Smooth muscle cell (in vitro differentiated cells): ENCODE data around the gene EYS. TPM values are rescaled to one million over a fixed set of nuclear protein-coding genes. Genes with fewer than 3 reads are reported as not detected.
A peak's percentile ranks its signal among the peaks of the same experiment; 100 is the strongest.

Experiments used
- DNase-seq: peaks from one replicate; lab custom pipeline; 2025; ENCODE audit not compliant: unreplicated experiment; lab: John Stamatoyannopoulos, UW
- H2AFZ ChIP-seq: fragments of 200-600 bp; sonication (generic); 2 replicates; pipeline ENCODE4 v1.6.0; 2016; ENCODE audit warnings: antibody characterized with exemption, low read depth, mild to moderate bottlenecking
- H3F3A ChIP-seq: fragments of 200-600 bp; sonication (generic); 2 replicates; pipeline ENCODE4 v1.6.0; 2017; ENCODE audit warnings: antibody characterized with exemption, low read depth
- H3K27ac ChIP-seq: fragments of 200-600 bp; sonication (generic); 2 replicates; pipeline ENCODE4 v1.5.1; 2016; ENCODE audit warnings: low read depth, mild to moderate bottlenecking
- H3K27me3 ChIP-seq: fragments of 200-600 bp; sonication (generic); 2 replicates; pipeline ENCODE4 v1.6.1; 2016; ENCODE audit warnings: low read depth, mild to moderate bottlenecking
- H3K36me3 ChIP-seq: fragments of 200-600 bp; sonication (generic); 2 replicates; pipeline ENCODE4 v1.5.1; 2016; ENCODE audit warnings: low read depth
- H3K4me1 ChIP-seq: fragments of 200-600 bp; sonication (generic); 2 replicates; pipeline ENCODE4 v1.5.1; 2016; ENCODE audit warnings: low read depth
- H3K4me2 ChIP-seq: fragments of 200-600 bp; sonication (generic); 2 replicates; pipeline ENCODE4 v1.6.0; 2016; ENCODE audit warnings: mild to moderate bottlenecking
- H3K4me3 ChIP-seq: fragments of 200-600 bp; sonication (generic); 2 replicates; pipeline ENCODE4 v1.5.1; 2016; ENCODE audit warnings: mild to moderate bottlenecking
- H3K79me2 ChIP-seq: fragments of 200-600 bp; sonication (generic); 2 replicates; pipeline ENCODE4 v1.6.0; 2016; ENCODE audit warnings: low read depth, mild to moderate bottlenecking
- H3K9ac ChIP-seq: fragments of 200-600 bp; sonication (generic); 2 replicates; pipeline ENCODE4 v1.6.0; 2016; ENCODE audit warnings: low read depth
- H3K9me3 ChIP-seq: fragments of 200-600 bp; sonication (generic); replicated peaks from 2 replicates; pipeline ENCODE4 v1.5.1; 2016; ENCODE audit warnings: low read depth
- H4K20me1 ChIP-seq: fragments of 200-600 bp; sonication (generic); 2 replicates; pipeline ENCODE4 v1.6.0; 2016; ENCODE audit warnings: low read depth
- WGBS: methylation state at CpG from one replicate; pipeline ENCODE4 v1.1.7; 2016; ENCODE audit warnings: low lambda C conversion rate; 5-methylcytosine and 5-hydroxymethylcytosine counted together
- polyA plus RNA-seq: library from polyadenylated mRNA; unstranded; fragments of >200 nt; fragmentation: Nextera tagmentation; extraction: Ambion mirVana; gene quantifications from 2 replicates; pipeline ENCODE4 v1.2.1, GENCODE V29; 2016
- total RNA-seq: library from RNA; depleted of rRNA; stranded (reverse); fragments of >200 nt; gene quantifications from 2 replicates; pipeline ENCODE4 v1.2.3, GENCODE V29; 2014
- TF ChIP-seq, protein P1 (sequence below): fragments of 200-600 bp; sonication (generic); IDR thresholded peaks from 2 replicates; pipeline ENCODE4 v1.5.1; 2017; ENCODE audit warnings: borderline replicate concordance, mild to moderate bottlenecking, antibody characterized with exemption; ENCODE audit not compliant: insufficient read depth, poor library complexity, severe bottlenecking

The EYS gene
- total and polyA plus RNA-seq, 2 experiments from 2014 or later: 0.07 to 0.18 TPM

DNA sequence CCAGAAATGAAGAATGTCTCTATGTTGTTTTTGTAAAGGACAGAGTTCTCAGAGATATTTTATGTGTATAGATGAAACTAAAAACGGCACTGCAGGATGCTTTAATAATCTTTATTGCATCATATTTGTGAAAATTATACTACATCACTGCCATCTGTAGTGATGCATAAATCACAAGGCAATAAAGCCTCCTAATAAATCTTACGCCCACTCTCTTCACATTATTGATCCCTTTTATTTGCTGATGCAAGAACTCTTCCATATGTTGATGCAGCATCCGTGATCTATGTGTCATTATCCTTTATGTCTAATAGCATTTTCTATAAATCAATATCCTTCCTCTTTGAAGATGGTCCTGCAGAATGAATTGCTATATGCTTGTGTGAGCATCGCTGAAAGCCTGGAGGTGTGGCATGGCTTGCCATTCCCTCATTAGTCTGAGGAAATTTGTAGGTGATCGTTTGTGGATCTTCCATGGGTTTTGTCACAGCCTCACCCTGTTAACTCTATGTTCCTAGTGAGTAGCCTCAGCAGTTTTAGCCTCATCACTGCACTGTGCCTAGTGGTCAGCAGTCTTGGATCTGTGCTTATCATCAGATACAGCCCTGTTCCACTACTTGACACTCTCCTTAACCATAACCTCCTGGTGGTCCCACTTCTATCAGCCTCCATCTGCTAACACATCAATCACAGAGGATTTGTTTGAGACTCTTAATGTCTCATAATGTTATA is 983.5 kb downstream of the EYS start:
- H3K36me3 ChIP-seq: no peaks in the 10 kb centered on the region
- DNase-seq: no peak
- H2AFZ ChIP-seq: no peak overlapping the region
- no peaks in the 10 kb centered on the region for H3K79me2 ChIP-seq
- no peak overlapping the region for H3K9ac ChIP-seq
- H3K27me3 ChIP-seq: no peaks in the 10 kb centered on the region
- WGBS: 90% methylated on average over 5 of the region's 5 CpGs
- H3K4me1 ChIP-seq: no peaks in the 10 kb centered on the region
- TF ChIP-seq, protein P1, sequence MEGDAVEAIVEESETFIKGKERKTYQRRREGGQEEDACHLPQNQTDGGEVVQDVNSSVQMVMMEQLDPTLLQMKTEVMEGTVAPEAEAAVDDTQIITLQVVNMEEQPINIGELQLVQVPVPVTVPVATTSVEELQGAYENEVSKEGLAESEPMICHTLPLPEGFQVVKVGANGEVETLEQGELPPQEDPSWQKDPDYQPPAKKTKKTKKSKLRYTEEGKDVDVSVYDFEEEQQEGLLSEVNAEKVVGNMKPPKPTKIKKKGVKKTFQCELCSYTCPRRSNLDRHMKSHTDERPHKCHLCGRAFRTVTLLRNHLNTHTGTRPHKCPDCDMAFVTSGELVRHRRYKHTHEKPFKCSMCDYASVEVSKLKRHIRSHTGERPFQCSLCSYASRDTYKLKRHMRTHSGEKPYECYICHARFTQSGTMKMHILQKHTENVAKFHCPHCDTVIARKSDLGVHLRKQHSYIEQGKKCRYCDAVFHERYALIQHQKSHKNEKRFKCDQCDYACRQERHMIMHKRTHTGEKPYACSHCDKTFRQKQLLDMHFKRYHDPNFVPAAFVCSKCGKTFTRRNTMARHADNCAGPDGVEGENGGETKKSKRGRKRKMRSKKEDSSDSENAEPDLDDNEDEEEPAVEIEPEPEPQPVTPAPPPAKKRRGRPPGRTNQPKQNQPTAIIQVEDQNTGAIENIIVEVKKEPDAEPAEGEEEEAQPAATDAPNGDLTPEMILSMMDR: no peak
- no peak overlapping the region for H3K27ac ChIP-seq
- no peak overlapping the region for H3K4me3 ChIP-seq
- H4K20me1 ChIP-seq: no peaks in the 10 kb centered on the region
- H3F3A ChIP-seq: no peaks in the 10 kb centered on the region
- H3K4me2 ChIP-seq: no peak overlapping the region
- H3K9me3 ChIP-seq: no peaks in the 10 kb centered on the region

DNA sequence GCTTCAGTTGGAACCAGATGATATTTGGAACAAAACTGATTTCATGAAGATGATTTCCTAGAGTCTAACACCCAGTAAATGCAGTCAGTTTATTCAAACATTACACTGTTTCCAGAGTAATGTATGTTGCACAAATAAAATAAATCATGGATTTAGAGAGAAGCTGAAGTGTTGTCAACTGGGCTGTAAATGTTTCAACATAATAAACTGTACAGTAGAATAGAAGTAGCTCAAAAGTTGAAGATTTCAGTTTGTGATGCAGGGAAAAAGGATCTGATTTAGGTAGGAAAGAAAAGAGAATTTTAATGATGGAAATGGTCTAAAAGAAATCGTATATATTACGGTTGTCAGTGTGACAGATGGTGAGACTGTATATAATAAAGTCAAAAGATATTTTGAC is 985.2 kb downstream of the EYS start:
- Histone ChIP-seq H3K4me2 (no peak overlapping the region), H3K4me1 (no peaks in the 10 kb centered on the region), H3K9me3 (no peaks in the 10 kb centered on the region), H2AFZ (peak overlapping the region; percentile 14), H3K36me3 (no peaks in the 10 kb centered on the region), H4K20me1 (no peaks in the 10 kb centered on the region), H3K27me3 (no peaks in the 10 kb centered on the region), H3K79me2 (no peaks in the 10 kb centered on the region), H3K4me3 (no peak overlapping the region), H3K27ac (no peak overlapping the region), H3F3A (no peaks in the 10 kb centered on the region), H3K9ac (no peak overlapping the region)
- WGBS: 95% methylated on average over 2 of the region's 2 CpGs
- no peak for DNase-seq
- TF ChIP-seq, protein P1: no peak

DNA sequence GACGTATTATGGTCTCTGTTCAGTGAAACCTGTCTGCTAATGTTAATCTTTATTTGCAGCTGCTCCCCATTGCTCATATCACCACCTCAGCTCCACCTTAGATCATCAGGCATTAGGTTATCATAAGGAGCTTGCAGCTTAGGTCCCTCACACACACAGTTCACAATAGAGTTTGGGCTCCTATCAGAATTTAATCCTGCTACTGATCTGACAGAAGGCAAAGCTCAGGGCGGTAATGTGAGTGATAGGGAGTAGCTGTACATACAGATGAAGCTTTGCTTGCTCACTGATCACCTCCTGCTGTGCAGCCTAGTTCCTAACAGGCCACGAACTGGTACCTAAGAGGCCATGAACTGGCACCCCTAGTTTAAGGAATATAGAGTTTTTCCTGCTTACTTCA is 989.7 kb downstream of the EYS start:
- Histone ChIP-seq H3K79me2 (no peaks in the 10 kb centered on the region), H4K20me1 (no peaks in the 10 kb centered on the region), H3F3A (no peaks in the 10 kb centered on the region), H3K9ac (no peak overlapping the region), H3K9me3 (no peaks in the 10 kb centered on the region), H2AFZ (no peak overlapping the region), H3K4me2 (no peak overlapping the region), H3K27ac (no peak overlapping the region), H3K4me1 (peaks cover 2% of the 10 kb centered on the region), H3K4me3 (no peak overlapping the region), H3K27me3 (no peaks in the 10 kb centered on the region), H3K36me3 (no peaks in the 10 kb centered on the region)
- TF ChIP-seq, protein P1: no peak
- WGBS: 91% methylated on average over 3 of the region's 3 CpGs
- no peak for DNase-seq

DNA sequence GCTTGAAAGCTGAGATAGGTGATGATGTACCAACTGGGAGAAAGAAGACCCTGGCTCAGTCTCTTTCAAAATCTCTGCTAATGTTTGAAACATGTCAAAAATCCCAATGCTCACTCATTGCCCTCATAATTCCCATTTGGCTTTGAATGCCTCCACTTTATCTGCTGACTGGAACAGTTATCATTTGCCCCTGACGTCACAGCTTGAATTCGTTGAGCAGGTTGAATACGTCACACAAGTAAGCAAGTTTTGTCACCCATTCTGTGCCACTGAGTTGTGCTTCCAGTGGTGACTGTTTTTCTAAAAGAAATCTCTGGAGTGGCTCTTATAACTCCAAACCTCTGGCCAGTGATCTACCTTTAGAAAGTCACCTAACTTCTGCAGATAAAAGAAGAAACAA is 991.4 kb downstream of the EYS start:
- Histone ChIP-seq H3F3A (no peaks in the 10 kb centered on the region), H3K27me3 (no peaks in the 10 kb centered on the region), H3K9me3 (no peaks in the 10 kb centered on the region), H3K4me3 (no peak overlapping the region), H3K4me2 (no peak overlapping the region), H3K4me1 (peaks cover 5% of the 10 kb centered on the region), H3K27ac (no peak overlapping the region), H3K36me3 (no peaks in the 10 kb centered on the region), H3K79me2 (no peaks in the 10 kb centered on the region), H4K20me1 (no peaks in the 10 kb centered on the region), H2AFZ (no peak overlapping the region), H3K9ac (no peak overlapping the region)
- 91% methylated on average over 3 of the region's 3 CpGs for WGBS
- TF ChIP-seq, protein P1: no peak
- no peak for DNase-seq
